MM.1S (cell line): ENCODE data around the gene DNAJC8.

ENCODE experiments used
- EZH2 ChIP-seq: fragments of 300-600 bp; sonication (generic); optimal IDR thresholded peaks from 2 replicates; pipeline ENCODE3; 2017; ENCODE audit warnings: low read depth, mild to moderate bottlenecking, antibody characterized with exemption, low read length, mixed read lengths
- EZH2phosphoT487 ChIP-seq: fragments of 300-600 bp; sonication (generic); IDR thresholded peaks from 2 replicates; pipeline ENCODE4 v1.6.1; 2018; ENCODE audit warnings: antibody characterized with exemption, low read length
- TF ChIP-seq, protein P1 (sequence below): fragments of 300-600 bp; sonication (generic); IDR thresholded peaks from 2 replicates; pipeline ENCODE4 v1.5.1; 2016; ENCODE audit warnings: antibody characterized with exemption, low read length, mixed read lengths

DNA sequence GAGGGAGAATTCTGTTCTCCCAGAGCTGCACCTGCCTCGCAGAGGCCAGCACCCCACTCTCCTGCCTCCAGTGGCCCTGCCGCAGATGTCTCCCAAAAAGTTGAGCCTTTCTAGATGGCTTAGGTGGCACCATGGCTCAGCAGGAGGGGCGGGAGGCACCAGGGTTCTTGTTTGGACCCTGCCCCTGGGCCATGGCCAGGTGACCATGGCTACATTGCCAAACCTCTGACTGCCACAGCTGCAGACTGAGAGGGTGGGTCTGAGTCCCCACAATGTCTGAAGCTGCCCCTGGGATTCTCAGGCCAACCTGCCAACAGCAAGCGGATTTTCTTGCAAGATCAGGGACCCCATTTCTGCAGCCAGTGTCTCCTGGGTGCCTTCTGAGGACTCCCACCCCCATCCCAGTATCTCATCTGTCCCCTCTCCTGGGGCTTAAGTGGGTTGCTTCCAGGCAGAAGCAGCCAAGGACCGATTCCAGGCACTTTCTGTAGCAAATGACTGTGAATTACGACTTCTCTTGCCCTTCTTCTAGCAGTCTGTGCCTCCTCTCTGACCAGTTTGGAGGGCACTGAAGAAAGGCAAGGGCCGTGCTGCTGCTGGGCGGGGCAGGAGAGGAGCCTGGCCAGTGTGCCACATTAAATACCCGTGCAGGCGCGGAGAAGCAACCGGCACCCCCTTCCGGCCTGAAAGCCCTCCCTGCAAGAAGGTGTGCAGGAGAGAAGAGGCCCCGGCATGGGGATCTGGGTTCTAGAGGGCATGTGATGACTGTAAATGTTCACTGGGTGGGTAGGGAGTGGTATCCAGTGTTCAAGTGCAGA, 49.0 kb upstream of the DNAJC8 start:
- TF ChIP-seq, protein P1, sequence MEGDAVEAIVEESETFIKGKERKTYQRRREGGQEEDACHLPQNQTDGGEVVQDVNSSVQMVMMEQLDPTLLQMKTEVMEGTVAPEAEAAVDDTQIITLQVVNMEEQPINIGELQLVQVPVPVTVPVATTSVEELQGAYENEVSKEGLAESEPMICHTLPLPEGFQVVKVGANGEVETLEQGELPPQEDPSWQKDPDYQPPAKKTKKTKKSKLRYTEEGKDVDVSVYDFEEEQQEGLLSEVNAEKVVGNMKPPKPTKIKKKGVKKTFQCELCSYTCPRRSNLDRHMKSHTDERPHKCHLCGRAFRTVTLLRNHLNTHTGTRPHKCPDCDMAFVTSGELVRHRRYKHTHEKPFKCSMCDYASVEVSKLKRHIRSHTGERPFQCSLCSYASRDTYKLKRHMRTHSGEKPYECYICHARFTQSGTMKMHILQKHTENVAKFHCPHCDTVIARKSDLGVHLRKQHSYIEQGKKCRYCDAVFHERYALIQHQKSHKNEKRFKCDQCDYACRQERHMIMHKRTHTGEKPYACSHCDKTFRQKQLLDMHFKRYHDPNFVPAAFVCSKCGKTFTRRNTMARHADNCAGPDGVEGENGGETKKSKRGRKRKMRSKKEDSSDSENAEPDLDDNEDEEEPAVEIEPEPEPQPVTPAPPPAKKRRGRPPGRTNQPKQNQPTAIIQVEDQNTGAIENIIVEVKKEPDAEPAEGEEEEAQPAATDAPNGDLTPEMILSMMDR: no peak
- TF ChIP-seq EZH2 (no peak), EZH2phosphoT487 (no peak)
